Endodermal cell (in vitro differentiated cells): ENCODE measurements around the gene IL7R. TPM values are rescaled to one million over a fixed set of nuclear protein-coding genes. Genes with fewer than 3 reads are reported as not detected.

Experiments used
- DNase-seq: peaks from one replicate; pipeline ENCODE4 v3.0.0-alpha.2; 2017
- H3K27ac ChIP-seq: 2 replicates; pipeline ENCODE4 v1.5.1; 2013; ENCODE audit warnings: mild to moderate bottlenecking, low read depth, low read length, moderate library complexity
- H3K27me3 ChIP-seq: 2 replicates; pipeline ENCODE4 v1.6.1; 2013; ENCODE audit warnings: mild to moderate bottlenecking, low read length, moderate library complexity; ENCODE audit not compliant: insufficient read depth, control insufficient read depth, poor library complexity, severe bottlenecking
- H3K36me3 ChIP-seq: 2 replicates; pipeline ENCODE4 v1.7.0; 2013; ENCODE audit warnings: mild to moderate bottlenecking, low read length, moderate library complexity; ENCODE audit not compliant: control insufficient read depth, insufficient read depth
- H3K4me1 ChIP-seq: one replicate; pipeline ENCODE4 v1.7.0; 2013; ENCODE audit warnings: low read length; ENCODE audit not compliant: control insufficient read depth, insufficient read depth
- H3K4me3 ChIP-seq: 2 replicates; pipeline ENCODE4 v1.5.1; 2013; ENCODE audit warnings: mild to moderate bottlenecking, low read length, moderate library complexity
- H3K9ac ChIP-seq: 2 replicates; pipeline ENCODE4 v1.6.1; 2013; ENCODE audit warnings: mild to moderate bottlenecking, low read length, moderate library complexity; ENCODE audit not compliant: poor library complexity, severe bottlenecking; ENCODE audit errors: extremely low read depth
- H3K9me3 ChIP-seq: 2 replicates; pipeline ENCODE4 v1.6.1; 2013; ENCODE audit warnings: mild to moderate bottlenecking, low read length, moderate library complexity; ENCODE audit not compliant: control insufficient read depth
- H3K27ac Mint-ChIP-seq: 2 replicates; pipeline ENCODE4 v1.8.0; 2020; ENCODE audit warnings: mixed read lengths
- H3K27me3 Mint-ChIP-seq: 2 replicates; pipeline ENCODE4 v1.8.0; 2021; ENCODE audit warnings: mild to moderate bottlenecking, mixed read lengths; ENCODE audit not compliant: insufficient read depth
- H3K36me3 Mint-ChIP-seq: 2 replicates; pipeline ENCODE4 v1.8.0; 2020; ENCODE audit warnings: low read depth, mixed read lengths
- H3K4me1 Mint-ChIP-seq: 2 replicates; pipeline ENCODE4 v1.8.0; 2020; ENCODE audit warnings: mixed read lengths
- H3K4me3 Mint-ChIP-seq: 2 replicates; pipeline ENCODE4 v1.8.0; 2020; ENCODE audit warnings: mild to moderate bottlenecking, moderate library complexity, mixed read lengths
- H3K9me3 Mint-ChIP-seq: 2 replicates; pipeline ENCODE4 v1.8.0; 2020; ENCODE audit warnings: mild to moderate bottlenecking, mixed read lengths
- CTCF ChIP-seq: fragments of 200-600 bp; sonication (generic); conservative IDR thresholded peaks from 2 replicates; pipeline ENCODE4 v1.5.0; 2021; ENCODE audit warnings: antibody characterized with exemption, mild to moderate bottlenecking
- WGBS, 2 experiments: methylation state at CpG; one replicate each; pipeline versions ENCODE4 v1.1.5 to v1.1.7; 2013; ENCODE audit warnings: missing lambda C conversion rate in 2 of 2, mixed read lengths in 1 of 2; ENCODE audit not compliant: insufficient coverage in 1 of 2, insufficient read length in 1 of 2; 5-methylcytosine and 5-hydroxymethylcytosine counted together
- total RNA-seq, 2 donors: library from RNA; stranded (reverse); fragmentation: NEBNext Ultra II Directional in 1 of 2; extraction: Animal tissue kit (Norgen Biotek cat#: 25700) in 1 of 2; gene quantifications; 2 replicates in 1 of 2; 3 replicates in 1 of 2; pipeline ENCODE4 v1.2.1, GENCODE V29; 2021

The IL7R gene
- total RNA-seq, 2 donors from 2014 or later: 0.69 to 0.79 TPM

DNA sequence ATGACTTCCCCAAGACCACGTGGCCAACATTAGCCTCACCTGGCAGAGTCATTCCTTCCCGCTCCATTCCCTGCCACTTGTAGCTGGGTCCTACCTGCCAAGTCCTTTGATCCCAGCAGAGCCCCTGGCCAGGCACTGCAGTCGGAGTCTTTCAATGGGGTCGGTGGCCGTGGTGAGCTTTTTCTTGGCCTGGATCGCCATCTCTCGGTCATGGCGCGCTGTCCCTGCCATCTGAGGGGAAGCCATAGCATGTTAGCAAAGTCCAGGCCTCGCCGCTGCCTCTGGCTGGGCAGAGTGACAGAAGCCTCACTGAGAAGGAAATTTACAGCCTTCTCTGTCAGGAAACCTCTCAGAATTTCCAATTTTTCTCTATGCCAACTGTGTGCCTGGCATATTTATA is 64.2 kb downstream of the IL7R start:
- WGBS, 2 experiments: 67 to 70% methylated on average over 11 of the region's 11 CpGs
- Histone ChIP-seq H3K4me3 (no peak overlapping the region), H3K27me3 (peaks cover 39% of the 10 kb centered on the region), H3K36me3 (no peaks in the 10 kb centered on the region), H3K9ac (no peak overlapping the region), H3K9me3 (no peaks in the 10 kb centered on the region), H3K27ac (no peak overlapping the region), H3K4me1 (no peaks in the 10 kb centered on the region)
- Mint-ChIP-seq H3K4me3 (no peak overlapping the region), H3K27ac (no peak overlapping the region), H3K27me3 (peaks cover 60% of the 10 kb centered on the region), H3K36me3 (no peaks in the 10 kb centered on the region), H3K4me1 (peaks cover 3% of the 10 kb centered on the region), H3K9me3 (peaks cover 10% of the 10 kb centered on the region)
- peak; percentile 83 for TF ChIP-seq CTCF
- DNase-seq: peak; percentile 88

- Histone ChIP-seq H3K4me1 (no peaks in the 10 kb centered on the region), H3K4me3 (no peak overlapping the region), H3K9ac (no peak overlapping the region), H3K36me3 (no peaks in the 10 kb centered on the region), H3K27ac (no peak overlapping the region), H3K27me3 (peaks cover 43% of the 10 kb centered on the region), H3K9me3 (no peaks in the 10 kb centered on the region)
- peaks cover 6% of the 10 kb centered on the region for H3K9me3 Mint-ChIP-seq
- TF ChIP-seq CTCF: no peak
- H3K27ac Mint-ChIP-seq: no peak overlapping the region
- H3K27me3 Mint-ChIP-seq: peaks cover 71% of the 10 kb centered on the region
- peaks cover 7% of the 10 kb centered on the region for H3K4me1 Mint-ChIP-seq
- no peak overlapping the region for H3K4me3 Mint-ChIP-seq
- WGBS, 2 experiments: 85 to 95% methylated on average over 4 to 5 of the region's 5 CpGs
- no peak for DNase-seq
- no peaks in the 10 kb centered on the region for H3K36me3 Mint-ChIP-seq
Observed at GRCh38 chr5:35921930-35922329, 65.2 kb downstream of the IL7R start.

DNA sequence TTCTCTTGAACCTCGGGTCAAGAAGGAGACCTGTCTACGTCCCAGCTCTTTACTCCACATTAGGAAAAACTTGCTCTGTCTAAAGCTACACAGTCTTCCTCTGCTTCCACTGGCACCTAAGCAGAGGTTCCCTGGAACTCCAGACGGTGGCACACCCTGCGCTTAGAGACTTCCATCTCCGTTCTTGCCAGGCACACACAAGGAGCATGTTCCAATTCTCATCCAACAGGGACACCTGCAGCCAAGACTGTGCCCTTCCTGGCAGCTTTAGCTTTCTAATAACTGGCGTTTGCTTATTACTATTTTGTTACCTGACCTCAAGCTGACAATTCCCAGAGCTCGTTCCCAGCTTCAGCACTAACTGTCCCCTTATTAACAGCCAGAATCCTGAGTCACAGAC is 65.8 kb downstream of the IL7R start:
- Histone ChIP-seq H3K9ac (no peak overlapping the region), H3K27me3 (peaks cover 48% of the 10 kb centered on the region), H3K4me3 (no peak overlapping the region), H3K27ac (no peak overlapping the region), H3K4me1 (no peaks in the 10 kb centered on the region), H3K9me3 (no peaks in the 10 kb centered on the region), H3K36me3 (no peaks in the 10 kb centered on the region)
- TF ChIP-seq CTCF: no peak
- Mint-ChIP-seq H3K27ac (no peak overlapping the region), H3K27me3 (peaks cover 76% of the 10 kb centered on the region), H3K4me1 (peaks cover 7% of the 10 kb centered on the region), H3K36me3 (no peaks in the 10 kb centered on the region), H3K4me3 (no peak overlapping the region), H3K9me3 (peaks cover 6% of the 10 kb centered on the region)
- DNase-seq: no peak
- 84 to 86% methylated on average over 7 of the region's 7 CpGs for WGBS, 2 experiments
